HL-60 (cell line): Measurements from ENCODE around the gene ISYNA1.

ENCODE experiments used
- DNase-seq, 2 experiments: peaks; one replicate each; pipeline ENCODE4 v3.0.0-alpha.2; 2010 to 2020; ENCODE audit warnings: low read depth in 1 of 2, low spot score in 1 of 2
- H3K27ac ChIP-seq: fragments of 250-450 bp; sonication (Bioruptor Pico); replicated peaks from 2 replicates; pipeline ENCODE4 v1.5.1; 2020; ENCODE audit warnings: mild to moderate bottlenecking, moderate library complexity
- H3K27me3 ChIP-seq: fragments of 250-450 bp; sonication (Bioruptor Pico); 2 replicates; pipeline ENCODE4 v1.5.1; 2021; ENCODE audit warnings: mild to moderate bottlenecking, moderate library complexity; ENCODE audit not compliant: insufficient read depth, poor library complexity, severe bottlenecking
- H3K4me3 ChIP-seq: replicated peaks from 2 replicates; pipeline ENCODE4 v1.5.1; 2011; ENCODE audit warnings: mild to moderate bottlenecking, control low read depth, low read length; ENCODE audit not compliant: insufficient read depth
- CTCF ChIP-seq: IDR thresholded peaks from one replicate; pipeline ENCODE4 v1.5.1; 2011; ENCODE audit warnings: low read length, control low read depth, inconsistent platforms; ENCODE audit not compliant: insufficient read depth
- GABPA ChIP-seq: IDR thresholded peaks from 2 replicates; pipeline ENCODE4 v1.6.1; 2012; ENCODE audit warnings: low read depth
- POLR2AphosphoS5 ChIP-seq: IDR thresholded peaks from 2 replicates; pipeline ENCODE4 v1.6.1; 2012; ENCODE audit warnings: low read depth
- REST ChIP-seq: IDR thresholded peaks from 2 replicates; pipeline ENCODE4 v1.6.1; 2012; ENCODE audit warnings: low read depth; ENCODE audit not compliant: insufficient replicate concordance
- SPI1 ChIP-seq: IDR thresholded peaks from 2 replicates; pipeline ENCODE4 v1.6.1; 2012; ENCODE audit warnings: low read depth, mild to moderate bottlenecking, borderline replicate concordance

ISYNA1 gene

GRCh38 chr19:18434411-18435175 lies 3.3 kb downstream of the ISYNA1 start:
- Histone ChIP-seq H3K27me3 (peaks cover 4% of the 10 kb centered on the region), H3K4me3 (no peak overlapping the region)
- no peak for TF ChIP-seq SPI1
- no peak for TF ChIP-seq REST
- TF ChIP-seq GABPA, result no peak
- no peak for TF ChIP-seq POLR2AphosphoS5
- no peak for TF ChIP-seq CTCF

GRCh38 chr19:18433735-18434398 lies 4.1 kb downstream of the ISYNA1 start:
- TF ChIP-seq POLR2AphosphoS5, result no peak
- Histone ChIP-seq H3K27ac (no peak overlapping the region), H3K27me3 (peaks cover 4% of the 10 kb centered on the region), H3K4me3 (no peak overlapping the region)
- DNase-seq, result no peak

More at GRCh38 chr19:18434411-18435175, 3.3 kb downstream of the ISYNA1 start:
- no peak overlapping the region for H3K27ac ChIP-seq
- DNase-seq, result no peak

GRCh38 chr19:18433015-18433691 lies 4.8 kb downstream of the ISYNA1 start:
- no peak for DNase-seq
- TF ChIP-seq POLR2AphosphoS5 (no peak), SPI1 (no peak), GABPA (no peak), REST (no peak), CTCF (no peak)
- H3K27ac ChIP-seq, result no peak overlapping the region
- H3K27me3 ChIP-seq, result peaks cover 4% of the 10 kb centered on the region
- no peak overlapping the region for H3K4me3 ChIP-seq
